ENCODE results near the gene TFAP2A. TPM values are rescaled to one million over a fixed set of nuclear protein-coding genes. Genes with fewer than 3 reads are reported as not detected.

The TFAP2A gene
- total RNA-seq, 3 donors from 2014 or later = 0.11 TPM; not detected in 2

Other genes with a start within 250 kb of the TFAP2A start
- under 1 TPM; 0.71 to 0.92 (median 0.78) TPM for gene GCNT2, start 106.3 kb upstream of the TFAP2A start, total RNA-seq